HCT116 (cell line): ENCODE data around the gene PRR36. TPM values are rescaled to one million over a fixed set of nuclear protein-coding genes. Genes with fewer than 3 reads are reported as not detected.

ENCODE experiments used
- ATAC-seq: fragments of 200-7000 bp; cut with Tn5 transposase; 2 replicates; pipeline ENCODE4 v1.9.1; 2020; ENCODE audit warnings: mild to moderate bottlenecking, moderate library complexity
- BruUV-seq: library from RNA; stranded (reverse); fragments of 400-500 nt; replicated peaks from 2 replicates; lab custom pipeline; 2021; lab: Mats Ljungman, UMichigan
- CTCF ChIA-PET: fragments of 300-600 bp; sonication (Branson Sonifier 250); formaldehyde crosslinking; loops from one replicate; lab custom pipeline; 2021; ENCODE audit warnings: antibody characterized with exemption; lab: Charles Lee
- POLR2A ChIA-PET: fragments of 300-600, 350-600 bp; sonication (Branson Sonifier 250); formaldehyde crosslinking; loops from one replicate; lab custom pipeline; 2021; ENCODE audit warnings: antibody characterized with exemption; lab: Charles Lee
- RAD21 ChIA-PET, 2 experiments: fragments of 300-600 bp; sonication (Branson Sonifier 250); formaldehyde crosslinking; loops; one replicate each; lab custom pipeline; 2023; ENCODE audit warnings: low total read pairs in 2 of 2; ENCODE audit not compliant: uncharacterized antibody in 2 of 2, unreplicated experiment in 2 of 2, low non-redundant PET in 1 of 2; lab: Charles Lee
- DNase-seq: peaks from one replicate; pipeline ENCODE4 v3.0.0-alpha.2; 2010; ENCODE audit warnings: low read depth, low spot score
- H2AFZ ChIP-seq: fragments of 200-600 bp; shearing (Covaris generic), sonication (generic); 2 replicates; pipeline ENCODE4 v1.6.1; 2017; ENCODE audit warnings: low read depth, mixed run types, mixed read lengths, antibody characterized with exemption, low read length; ENCODE audit not compliant: poor library complexity, severe bottlenecking
- H3K27ac ChIP-seq: 2 replicates; pipeline ENCODE4 v1.5.1; 2012; ENCODE audit warnings: low read depth, low read length
- H3K27me3 ChIP-seq: fragments of 200-600 bp; sonication (generic); 2 replicates; pipeline ENCODE4 v1.6.1; 2016; ENCODE audit warnings: mixed run types, low read length, mixed read lengths; ENCODE audit not compliant: insufficient read depth
- H3K36me3 ChIP-seq, 2 experiments: fragments of 200-500 bp in 1 of 2; fragments of 200-600 bp in 1 of 2; sonication (Bioruptor generic) in 1 of 2; sonication (generic) in 1 of 2; 2 replicates each; pipeline versions ENCODE4 v1.5.1 to v1.6.1; 2014 to 2016; ENCODE audit warnings: low read length in 2 of 2, inconsistent platforms in 1 of 2, mixed read lengths in 1 of 2, mixed run types in 1 of 2; ENCODE audit not compliant: insufficient read depth in 2 of 2, control insufficient read depth in 1 of 2
- H3K4me1 ChIP-seq, 2 experiments: fragments of 200-600 bp in 1 of 2; sonication (generic) in 1 of 2; 2 replicates each; pipeline versions ENCODE4 v1.5.1 to v1.6.1; 2012 to 2017; ENCODE audit warnings: low read length in 2 of 2, inconsistent platforms in 1 of 2, mild to moderate bottlenecking in 1 of 2, mixed read lengths in 1 of 2, mixed run types in 1 of 2, moderate library complexity in 1 of 2; ENCODE audit not compliant: insufficient read depth in 2 of 2, control insufficient read depth in 1 of 2
- H3K4me2 ChIP-seq: fragments of 200-600 bp; sonication (generic); 2 replicates; pipeline ENCODE4 v1.6.1; 2017; ENCODE audit warnings: mixed run types, low read length, mixed read lengths
- H3K4me3 ChIP-seq, 2 experiments: fragments of 200-600 bp in 1 of 2; sonication (generic) in 1 of 2; replicated peaks in 1 of 2; 2 replicates each; pipeline ENCODE4 v1.5.1; 2011 to 2016; ENCODE audit warnings: low read length in 2 of 2, control low read depth in 1 of 2, low read depth in 1 of 2, mild to moderate bottlenecking in 1 of 2, mixed read lengths in 1 of 2, mixed run types in 1 of 2
- H3K79me2 ChIP-seq: fragments of 200-600 bp; sonication (generic); 2 replicates; pipeline ENCODE4 v1.6.1; 2017; ENCODE audit warnings: mild to moderate bottlenecking, mixed run types, low read length, moderate library complexity, mixed read lengths; ENCODE audit not compliant: insufficient read depth
- H3K9ac ChIP-seq: fragments of 200-600 bp; sonication (generic); 2 replicates; pipeline ENCODE4 v1.6.1; 2016; ENCODE audit warnings: low read length, mixed read lengths
- H3K9me2 ChIP-seq: fragments of 200-600 bp; sonication (generic), shearing (Covaris generic); 2 replicates; pipeline ENCODE4 v1.6.1; 2017; ENCODE audit warnings: mixed run types, mild to moderate bottlenecking, moderate library complexity; ENCODE audit not compliant: insufficient read depth
- H3K9me3 ChIP-seq, 2 experiments: fragments of 200-500 bp in 1 of 2; fragments of 200-600 bp in 1 of 2; sonication (Bioruptor generic) in 1 of 2; sonication (generic) in 1 of 2; 2 replicates each; pipeline ENCODE4 v1.6.1; 2014 to 2017; ENCODE audit warnings: low read length in 2 of 2, mixed read lengths in 2 of 2, inconsistent platforms in 1 of 2, low read depth in 1 of 2, mild to moderate bottlenecking in 1 of 2, mixed run types in 1 of 2, moderate library complexity in 1 of 2; ENCODE audit not compliant: control insufficient read depth in 1 of 2, insufficient read depth in 1 of 2
- H4K20me1 ChIP-seq: fragments of 200-600 bp; sonication (generic), shearing (Covaris generic); 2 replicates; pipeline ENCODE4 v1.6.1; 2017; ENCODE audit warnings: mixed run types, mild to moderate bottlenecking, moderate library complexity; ENCODE audit not compliant: insufficient read depth
- ATF3 ChIP-seq: IDR thresholded peaks from 2 replicates; pipeline ENCODE4 v1.6.1; 2012
- CBX3 ChIP-seq: IDR thresholded peaks from 2 replicates; pipeline ENCODE4 v1.6.1; 2012; ENCODE audit warnings: low read depth
- CEBPB ChIP-seq: IDR thresholded peaks from 2 replicates; pipeline ENCODE4 v1.6.1; 2012; ENCODE audit warnings: low read depth
- CTCF ChIP-seq, 3 experiments: fragments of 200-600 bp in 1 of 3; sonication (generic) in 1 of 3; IDR thresholded peaks in 2 of 3; conservative IDR thresholded peaks in 1 of 3; 2 replicates each; pipeline ENCODE4 v1.5.1; 2012 to 2017; ENCODE audit warnings: low read depth in 2 of 3, low read length in 2 of 3, antibody characterized with exemption in 1 of 3, borderline replicate concordance in 1 of 3, control low read depth in 1 of 3, mild to moderate bottlenecking in 1 of 3, mixed read lengths in 1 of 3, mixed run types in 1 of 3, moderate library complexity in 1 of 3; ENCODE audit not compliant: insufficient read depth in 1 of 3
- EGR1 ChIP-seq: IDR thresholded peaks from 2 replicates; pipeline ENCODE4 v1.6.1; 2012; ENCODE audit warnings: low read depth
- EZH2 ChIP-seq: fragments of 200-600 bp; sonication (generic); IDR thresholded peaks from 2 replicates; pipeline ENCODE4 v1.6.1; 2017; ENCODE audit warnings: antibody characterized with exemption, mixed run types
- EZH2phosphoT487 ChIP-seq: fragments of 200-600 bp; IDR thresholded peaks from 2 replicates; pipeline ENCODE4 v1.6.1; 2018; ENCODE audit warnings: antibody characterized with exemption, borderline replicate concordance
- FOSL1 ChIP-seq: IDR thresholded peaks from 2 replicates; pipeline ENCODE4 v1.6.1; 2012; ENCODE audit warnings: low read depth
- JUND ChIP-seq: IDR thresholded peaks from 2 replicates; pipeline ENCODE4 v1.6.1; 2012
- MAX ChIP-seq: IDR thresholded peaks from 2 replicates; pipeline ENCODE4 v1.6.1; 2012
- POLR2A ChIP-seq: IDR thresholded peaks from 2 replicates; pipeline ENCODE4 v1.7.0; 2011; ENCODE audit warnings: borderline replicate concordance; ENCODE audit not compliant: insufficient read depth, insufficient read length; ENCODE audit errors: extremely low read depth
- POLR2AphosphoS5 ChIP-seq: IDR thresholded peaks from 2 replicates; pipeline ENCODE4 v1.6.1; 2011; ENCODE audit warnings: mild to moderate bottlenecking, low read depth, low read length, moderate library complexity
- RAD21 ChIP-seq: IDR thresholded peaks from 2 replicates; pipeline ENCODE4 v1.6.1; 2012; ENCODE audit warnings: low read depth, mild to moderate bottlenecking
- REST ChIP-seq: IDR thresholded peaks from 2 replicates; pipeline ENCODE4 v1.6.1; 2012; ENCODE audit warnings: low read depth
- SP1 ChIP-seq: IDR thresholded peaks from 2 replicates; pipeline ENCODE4 v1.6.1; 2012; ENCODE audit warnings: low read depth
- TCF7L2 ChIP-seq: IDR thresholded peaks from 2 replicates; pipeline ENCODE4 v1.7.0; 2011; ENCODE audit warnings: borderline replicate concordance, inconsistent platforms; ENCODE audit not compliant: insufficient read depth, insufficient read length; ENCODE audit errors: extremely low read depth
- YY1 ChIP-seq: IDR thresholded peaks from 2 replicates; pipeline ENCODE4 v1.6.1; 2011; ENCODE audit warnings: low read length, low read depth, moderate library complexity, mild to moderate bottlenecking; ENCODE audit not compliant: insufficient replicate concordance; ENCODE audit errors: extremely low read depth
- ZBTB33 ChIP-seq: IDR thresholded peaks from 2 replicates; pipeline ENCODE4 v1.6.1; 2011; ENCODE audit warnings: mild to moderate bottlenecking, low read length, moderate library complexity; ENCODE audit not compliant: insufficient replicate concordance; ENCODE audit errors: extremely low read depth
- intact Hi-C: fragments of 100-400 bp; cut with micrococcal nuclease; formaldehyde crosslinking; loops from 2 replicates; pipeline ENCODE4 v1.10.0; 2022
- total RNA-seq: library from RNA; stranded (reverse); gene quantifications from one replicate; pipeline ENCODE4 v1.2.1, GENCODE V29; 2021; ENCODE audit not compliant: unreplicated experiment

The PRR36 gene
- total RNA-seq, 1 experiment from 2014 or later = 7.5 TPM

GRCh38 chr19:7887408-7888144, 13.4 kb upstream of the PRR36 start:
- H3K9ac ChIP-seq = peak overlapping the region; percentile 97
- TF ChIP-seq POLR2AphosphoS5 (no peak), MAX (no peak), EGR1 (no peak), RAD21 (no peak), JUND (no peak), YY1 (no peak), FOSL1 (no peak), CEBPB (no peak), CTCF (IDR thresholded peaks at IDR 0.05 in 2 of 3, conservative IDR thresholded peaks at IDR 0.05 in 1 of 3; ENCODE audit: borderline replicate concordance in 1 of 3, insufficient read depth in 1 of 3, low read depth in 2 of 3, low read length in 2 of 3) (no peak), CBX3 (no peak), EZH2phosphoT487 (no peak), ATF3 (no peak), POLR2A (no peak), ZBTB33 (no peak), EZH2 (no peak), SP1 (no peak), TCF7L2 (no peak), REST (no peak)
- no peak for DNase-seq
- intact Hi-C loops = loop anchor here (2.0 kb wide), 1 partner anchor 15 kb away; the partner anchor contains the start of gene MAP2K7
- no peaks in the 10 kb centered on the region for H4K20me1 ChIP-seq
- H3K27ac ChIP-seq = peak overlapping the region; percentile 76
- no peaks in the 10 kb centered on the region for H3K9me3 ChIP-seq
- no peak for ATAC-seq
- H2AFZ ChIP-seq = no peak overlapping the region
- peak overlapping the region; percentile 81 to 94 for H3K4me3 ChIP-seq
- ChIA-PET RAD21 (no interaction called here), CTCF (interaction anchor here (0.9 to 4.0 kb wide), 3 partner anchors 12 to 18 kb away, joined by 4 to 14 read pairs (median 6); partner anchors contain the start of gene MAP2K7), POLR2A (interaction anchor here (0.7 to 3.0 kb wide), 6 partner anchors 12 to 35 kb away, joined by 3 to 10 read pairs (median 4); partner anchors contain the start of genes MAP2K7 and SNAPC2)
- H3K79me2 ChIP-seq = peaks cover 34% of the 10 kb centered on the region
- H3K4me2 ChIP-seq = peak overlapping the region; percentile 95
- BruUV-seq = no TSS peak
- no peaks in the 10 kb centered on the region for H3K36me3 ChIP-seq
- no peaks in the 10 kb centered on the region for H3K27me3 ChIP-seq
- peaks cover 13 to 42% of the 10 kb centered on the region in 2 experiments; a peak in 3 of 4 replicates for H3K4me1 ChIP-seq
- no peaks in the 10 kb centered on the region for H3K9me2 ChIP-seq
